ENCODE results near the gene KDM4C.

Gene KDM4C

DNA sequence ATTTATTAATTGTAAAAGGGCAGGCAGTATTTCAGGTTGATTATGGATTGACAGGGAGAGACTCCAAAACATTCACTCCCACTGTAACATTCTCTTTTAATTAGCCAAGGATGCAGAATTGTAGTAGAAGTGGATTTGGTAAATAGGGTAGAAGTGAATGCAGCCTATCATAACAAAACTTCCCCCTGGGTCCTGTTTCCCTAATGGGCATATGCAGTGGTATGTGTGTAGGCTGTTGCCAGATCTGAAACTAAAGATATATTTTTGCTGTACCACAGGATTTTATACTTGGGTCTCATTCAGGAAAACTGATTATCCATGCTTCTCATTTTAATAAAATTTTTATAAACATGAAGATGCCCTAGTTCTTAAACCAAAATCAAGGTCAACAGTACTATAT, 351.2 kb downstream of the KDM4C start:
- no peak for DNase-seq

- DNase-seq: no peak
Observed at GRCh38 chr9:7111413-7111812, 353.6 kb downstream of the KDM4C start.

- DNase-seq: no peak
Observed at GRCh38 chr9:7115606-7116005, 357.8 kb downstream of the KDM4C start.

DNA sequence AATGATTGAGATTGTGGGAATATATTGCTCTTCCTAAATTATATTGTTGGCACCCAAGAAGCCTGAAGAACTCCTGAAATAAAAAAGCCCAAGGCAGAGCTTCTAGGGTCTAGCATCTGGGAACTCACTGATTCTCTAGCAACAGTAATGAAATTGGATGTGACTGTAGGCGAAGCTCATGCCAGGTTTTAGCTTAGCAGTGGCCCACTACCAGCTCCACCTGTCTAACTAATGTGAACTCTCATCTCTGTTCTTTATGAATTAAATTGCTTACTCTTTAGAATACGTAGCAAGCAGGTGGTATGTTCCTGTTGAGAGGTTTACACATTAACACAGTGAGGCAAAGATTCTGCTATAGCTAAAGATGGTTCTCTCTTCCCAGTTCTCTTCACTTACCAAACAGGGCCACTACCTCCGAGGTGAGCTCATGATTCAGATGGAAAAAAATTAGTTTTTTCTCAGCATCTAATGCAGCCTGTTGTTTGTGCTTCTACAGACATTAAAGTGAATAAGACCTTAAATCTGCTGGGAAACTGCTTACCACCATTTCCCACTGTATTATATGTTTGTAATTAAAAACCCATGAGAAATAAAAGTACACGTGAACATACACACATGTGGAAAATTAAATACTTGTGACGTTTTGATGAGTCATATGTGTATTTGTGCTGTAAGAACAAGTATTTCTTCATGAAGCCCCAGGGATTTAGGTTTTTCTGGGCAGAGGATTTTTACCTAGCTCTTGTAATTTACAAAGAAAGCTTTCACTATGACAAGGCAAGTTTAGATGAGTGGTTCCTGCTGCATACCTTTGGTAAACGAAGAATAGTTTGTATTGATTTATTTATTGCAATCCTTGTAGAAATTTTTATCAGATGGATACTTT, 360.1 kb downstream of the KDM4C start:
- no peak for DNase-seq

DNA sequence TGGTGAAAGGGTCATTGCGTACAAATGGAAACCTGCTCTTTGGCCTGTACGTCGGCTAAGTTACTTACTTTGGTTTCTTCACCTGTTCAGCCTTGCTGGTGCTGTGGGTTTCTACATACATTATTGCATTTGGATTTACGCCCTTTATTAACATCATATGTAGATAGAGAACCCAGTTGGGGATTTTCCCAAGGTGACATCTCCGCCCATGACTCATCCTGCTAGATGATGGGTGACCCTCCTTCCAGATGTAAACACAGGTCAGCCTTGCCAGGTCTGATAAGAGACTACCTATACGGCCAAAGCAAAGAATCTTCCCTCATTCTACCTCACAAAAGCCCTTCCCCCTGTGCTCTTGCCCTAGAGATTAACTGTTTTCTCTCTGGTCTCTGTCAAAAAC, 360.9 kb downstream of the KDM4C start:
- DNase-seq: no peak

DNA sequence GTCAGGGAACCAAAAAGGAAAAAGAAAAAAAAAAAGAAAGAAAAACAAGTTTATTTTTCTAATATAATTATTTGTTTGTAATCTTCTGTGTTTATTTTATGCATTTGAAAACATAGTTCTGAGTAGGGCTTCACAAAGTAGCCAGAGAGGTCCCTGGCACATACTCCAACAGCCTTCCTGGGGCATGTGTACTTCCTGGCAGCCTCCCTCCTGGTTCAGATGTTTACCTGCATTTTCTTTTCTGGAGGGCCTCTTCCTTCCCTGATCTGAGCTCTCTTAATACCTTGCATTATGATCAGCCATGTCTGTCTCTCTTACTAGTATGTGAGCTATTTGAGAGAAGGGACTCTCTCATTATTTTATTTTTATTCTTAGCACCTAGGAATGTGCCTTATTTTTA, 361.8 kb downstream of the KDM4C start:
- DNase-seq: no peak

- DNase-seq: no peak
Observed at GRCh38 chr9:7121055-7121454, 363.3 kb downstream of the KDM4C start.

DNA sequence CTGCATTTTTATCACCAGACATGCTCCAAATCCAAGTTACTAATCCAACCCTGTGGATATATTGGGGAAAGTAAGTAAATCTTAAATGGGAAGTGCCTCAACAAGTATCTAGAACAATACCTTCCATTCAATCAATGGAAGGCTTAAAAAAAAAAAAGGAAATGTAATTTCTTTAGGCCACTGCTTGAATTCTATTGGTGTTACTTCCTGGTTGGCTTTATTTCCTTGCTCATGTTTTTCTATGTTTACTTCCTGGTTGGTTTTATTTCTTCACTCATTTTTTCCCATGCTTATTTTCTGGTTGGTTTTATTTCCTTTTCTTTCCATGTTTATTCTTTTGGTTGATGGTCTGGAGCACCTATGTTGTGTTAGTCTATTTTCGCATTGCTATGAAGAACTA, 363.9 kb downstream of the KDM4C start:
- DNase-seq: no peak

- DNase-seq: no peak
Observed at GRCh38 chr9:7123743-7124142, 366.0 kb downstream of the KDM4C start.

DNA sequence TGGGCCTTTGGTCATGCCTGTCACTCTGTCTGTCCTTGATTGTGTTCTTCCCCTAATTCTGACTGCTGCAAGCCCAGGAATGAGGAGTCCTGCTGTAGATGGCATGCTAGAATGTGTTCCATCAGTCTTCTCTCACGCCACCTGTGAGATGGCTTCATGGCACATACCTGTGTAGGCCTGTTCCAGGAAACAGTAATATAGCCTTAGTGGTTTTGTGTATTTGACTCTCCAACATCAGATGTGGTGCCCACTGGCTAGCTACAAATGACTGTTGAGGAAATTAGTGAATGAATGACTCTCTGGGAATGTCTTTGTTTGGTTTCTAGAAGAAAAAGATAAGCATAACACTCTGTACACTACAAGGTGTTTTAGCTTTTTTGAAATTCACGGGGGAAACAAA, 367.5 kb downstream of the KDM4C start:
- DNase-seq: no peak

DNA sequence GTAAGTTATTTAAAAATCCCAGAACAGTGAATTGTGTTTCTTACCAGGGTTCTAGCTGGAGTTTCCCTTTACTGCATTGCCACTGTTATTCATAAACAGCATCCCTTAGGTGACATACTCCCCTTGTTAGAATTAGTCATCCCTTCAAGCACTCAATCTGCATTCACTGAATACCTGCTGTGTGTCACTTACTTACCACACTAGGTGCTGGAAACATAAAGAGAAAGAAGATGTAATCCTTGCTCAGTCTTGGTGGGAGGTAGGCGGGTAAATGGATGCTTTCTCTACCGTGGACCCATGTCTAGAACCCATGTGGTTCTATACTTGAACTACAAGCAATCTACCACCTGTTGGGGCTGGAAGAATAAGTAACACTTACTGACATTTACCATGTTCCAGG, 371.6 kb downstream of the KDM4C start:
- no peak for DNase-seq

GRCh38 chr9:7130266-7130820, 372.6 kb downstream of the KDM4C start:
- DNase-seq: no peak

GRCh38 chr9:7132605-7133004, 374.8 kb downstream of the KDM4C start:
- DNase-seq: no peak

DNA sequence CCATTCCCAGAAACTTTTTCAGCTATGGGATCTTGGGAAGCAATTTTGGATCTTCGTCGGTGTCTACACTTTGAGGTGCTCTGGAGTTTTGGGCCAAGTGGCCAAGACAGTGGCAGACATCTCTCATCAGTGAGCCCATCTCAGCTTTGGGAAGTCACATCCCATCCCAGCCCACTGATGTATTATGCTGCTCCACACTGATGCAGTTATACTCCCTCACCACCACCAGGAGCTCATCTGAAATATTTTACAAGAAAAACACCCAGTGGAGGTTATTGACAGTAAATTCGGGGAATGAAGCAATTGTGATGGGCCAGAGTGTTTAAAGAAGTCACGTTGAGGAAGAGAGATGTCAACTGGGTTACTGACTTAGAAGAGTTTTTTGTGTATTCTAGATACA, 378.0 kb downstream of the KDM4C start:
- DNase-seq: no peak

- DNase-seq: no peak
Observed at GRCh38 chr9:7137040-7137439, 379.3 kb downstream of the KDM4C start.

DNA sequence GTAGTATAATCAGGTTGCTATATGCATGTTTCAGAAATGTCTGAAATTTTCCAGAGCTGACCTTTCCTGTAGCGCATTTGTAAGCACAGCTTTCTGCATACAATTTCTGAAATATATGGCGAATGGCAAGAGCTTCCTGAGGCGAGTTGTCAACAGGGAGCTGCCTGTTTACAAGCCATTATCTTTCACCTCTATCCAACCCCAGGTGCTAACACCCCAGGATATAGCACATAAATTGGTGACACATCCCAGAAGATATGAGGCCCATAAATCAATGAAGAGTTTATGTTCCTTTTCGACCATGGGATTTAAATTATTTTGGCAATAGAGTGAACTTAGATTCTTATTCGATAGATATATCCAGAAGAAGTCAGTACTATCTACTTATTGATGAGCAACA, 379.8 kb downstream of the KDM4C start:
- DNase-seq: no peak

DNA sequence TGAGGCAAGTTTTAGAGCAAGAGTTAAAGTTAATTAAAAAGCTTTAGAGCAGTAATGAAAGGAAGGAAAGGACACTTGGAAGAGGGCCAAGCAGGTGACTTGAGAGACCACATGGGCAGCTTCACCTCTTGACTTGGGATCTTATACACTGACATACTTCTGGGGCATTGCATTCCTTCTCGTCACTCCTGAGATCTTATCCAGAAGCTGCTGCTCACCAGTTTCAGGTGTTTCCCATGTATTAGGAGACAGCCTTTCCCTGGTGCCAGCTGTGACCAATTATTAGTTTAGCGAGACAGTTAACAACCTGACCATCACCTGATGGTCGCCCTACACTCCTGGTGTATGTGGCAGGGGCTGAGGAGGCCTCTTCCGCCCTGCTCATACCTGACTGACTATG, 382.1 kb downstream of the KDM4C start:
- DNase-seq: no peak

DNA sequence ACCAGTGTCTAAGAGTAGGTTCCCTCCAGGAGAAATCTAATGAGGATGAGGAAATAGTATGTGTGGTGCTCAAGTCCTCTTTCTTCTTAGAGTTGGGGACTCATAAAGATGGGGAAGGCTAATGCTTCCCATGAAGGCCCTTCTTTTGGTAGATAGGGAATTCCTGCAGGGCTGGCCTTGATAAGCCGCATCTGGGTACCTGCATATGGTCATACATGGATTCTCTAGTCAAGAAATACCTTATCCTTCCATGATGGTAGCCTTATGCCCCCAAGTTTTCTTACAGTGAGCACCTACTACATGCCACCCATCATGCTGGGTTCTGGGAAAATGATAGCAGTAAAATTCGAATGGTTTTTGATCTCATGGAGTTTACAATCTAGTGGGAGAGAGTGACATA, 382.6 kb downstream of the KDM4C start:
- DNase-seq: no peak

- DNase-seq: no peak
Observed at GRCh38 chr9:7143645-7144200, 385.9 kb downstream of the KDM4C start.

- no peak for DNase-seq
Observed at GRCh38 chr9:7144265-7145046, 386.7 kb downstream of the KDM4C start.

- DNase-seq: no peak
Observed at GRCh38 chr9:7145361-7146069, 387.7 kb downstream of the KDM4C start.

DNA sequence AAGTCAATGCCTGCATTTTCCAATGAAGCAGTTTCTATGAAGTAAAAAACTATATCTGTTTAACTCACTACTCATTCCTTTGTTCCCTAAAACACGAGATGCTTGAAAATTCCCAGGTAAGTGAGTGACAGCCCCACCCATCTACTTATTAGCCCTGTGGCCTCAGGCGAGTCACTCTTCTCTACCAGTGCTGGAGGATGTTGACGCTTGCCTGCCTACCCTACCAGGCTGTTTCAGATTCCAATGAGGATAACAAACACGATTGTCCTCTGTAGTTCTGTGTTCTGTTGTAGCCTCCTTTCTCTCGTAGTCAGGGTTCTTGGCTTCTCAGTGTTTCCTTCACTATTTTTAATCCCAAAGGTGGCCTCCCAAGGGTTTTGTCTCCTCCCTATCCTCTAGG, 388.8 kb downstream of the KDM4C start:
- no peak for DNase-seq
